ENCODE data around the gene CADM2. TPM values are rescaled to one million over a fixed set of nuclear protein-coding genes. Genes with fewer than 3 reads are reported as not detected.

Gene CADM2
- polyA plus RNA-seq, 1 donor from 2014 or later: 4.5 TPM

- Histone ChIP-seq H3K27ac (ENCODE audit: low read length) (no peak overlapping the region), H3K9me3 (ENCODE audit: low read length) (no peaks in the 10 kb centered on the region), H3K4me2 (ENCODE audit: low read length) (no peak overlapping the region), H3K4me3 (ENCODE audit: low read length) (no peak overlapping the region), H3K9ac (ENCODE audit: low read length) (no peak overlapping the region), H3K27me3 (ENCODE audit: insufficient read depth, low read depth, low read length) (no peaks in the 10 kb centered on the region), H4K20me1 (ENCODE audit: insufficient read depth) (no peaks in the 10 kb centered on the region), H3F3A (ENCODE audit: insufficient read depth, low read length, poor library complexity, severe bottlenecking) (no peaks in the 10 kb centered on the region), H3K79me2 (replicated peaks; ENCODE audit: insufficient read depth, low read length) (no peaks in the 10 kb centered on the region), H2AFZ (ENCODE audit: low read depth, low read length) (no peak overlapping the region), H3K36me3 (ENCODE audit: insufficient read depth, low read length) (no peaks in the 10 kb centered on the region), H3K9me2 (ENCODE audit: insufficient read depth, low read length) (no peaks in the 10 kb centered on the region)
- TF ChIP-seq TAF1 (IDR thresholded peaks at IDR 0.05; ENCODE audit: low read depth): no peak
Observed at GRCh38 chr3:85377115-85377514, 418.3 kb downstream of the CADM2 start.

- H3F3A ChIP-seq (ENCODE audit: insufficient read depth, low read length, poor library complexity, severe bottlenecking): no peaks in the 10 kb centered on the region
- H3K9me2 ChIP-seq (ENCODE audit: insufficient read depth, low read length): no peaks in the 10 kb centered on the region
- H3K4me2 ChIP-seq (ENCODE audit: low read length): no peak overlapping the region
- H3K36me3 ChIP-seq (ENCODE audit: insufficient read depth, low read length): no peaks in the 10 kb centered on the region
- no peaks in the 10 kb centered on the region for H4K20me1 ChIP-seq (ENCODE audit: insufficient read depth)
- TF ChIP-seq POLR2AphosphoS5 (IDR thresholded peaks at IDR 0.05) (no peak), EP300 (conservative IDR thresholded peaks at IDR 0.05; ENCODE audit: poor library complexity, severe bottlenecking) (no peak), CTCF (IDR thresholded peaks at IDR 0.05; ENCODE audit: poor library complexity, severe bottlenecking) (no peak), EZH2 (IDR thresholded peaks at IDR 0.05; ENCODE audit: borderline replicate concordance, insufficient read depth, low read length, poor library complexity, severe bottlenecking) (no peak), RAD21 (conservative IDR thresholded peaks at IDR 0.05) (no peak), MXI1 (conservative IDR thresholded peaks at IDR 0.05; ENCODE audit: poor library complexity, severe bottlenecking) (no peak), REST (IDR thresholded peaks at IDR 0.05; ENCODE audit: borderline replicate concordance) (no peak), TAF1 (IDR thresholded peaks at IDR 0.05; ENCODE audit: low read depth) (no peak)
- no peak overlapping the region for H3K27ac ChIP-seq (ENCODE audit: low read length)
- H3K9ac ChIP-seq (ENCODE audit: low read length): no peak overlapping the region
- H3K9me3 ChIP-seq (ENCODE audit: low read length): no peaks in the 10 kb centered on the region
- H3K27me3 ChIP-seq (ENCODE audit: insufficient read depth, low read depth, low read length): no peaks in the 10 kb centered on the region
- no peak overlapping the region for H2AFZ ChIP-seq (ENCODE audit: low read depth, low read length)
- no peak overlapping the region for H3K4me3 ChIP-seq (ENCODE audit: low read length)
- H3K79me2 ChIP-seq (replicated peaks; ENCODE audit: insufficient read depth, low read length): no peaks in the 10 kb centered on the region
Observed at GRCh38 chr3:85384372-85384771, 425.6 kb downstream of the CADM2 start.

GRCh38 chr3:85387913-85388505, 429.2 kb downstream of the CADM2 start:
- no peaks in the 10 kb centered on the region for H4K20me1 ChIP-seq (ENCODE audit: insufficient read depth)
- no peak overlapping the region for H3K27ac ChIP-seq (ENCODE audit: low read length)
- H3K9me2 ChIP-seq (ENCODE audit: insufficient read depth, low read length): no peaks in the 10 kb centered on the region
- no peaks in the 10 kb centered on the region for H3F3A ChIP-seq (ENCODE audit: insufficient read depth, low read length, poor library complexity, severe bottlenecking)
- H3K36me3 ChIP-seq (ENCODE audit: insufficient read depth, low read length): no peaks in the 10 kb centered on the region
- no peak overlapping the region for H2AFZ ChIP-seq (ENCODE audit: low read depth, low read length)
- no peaks in the 10 kb centered on the region for H3K27me3 ChIP-seq (ENCODE audit: insufficient read depth, low read depth, low read length)
- H3K4me3 ChIP-seq (ENCODE audit: low read length): no peak overlapping the region
- H3K4me2 ChIP-seq (ENCODE audit: low read length): no peak overlapping the region
- no peaks in the 10 kb centered on the region for H3K9me3 ChIP-seq (ENCODE audit: low read length)
- H3K9ac ChIP-seq (ENCODE audit: low read length): no peak overlapping the region
- H3K79me2 ChIP-seq (replicated peaks; ENCODE audit: insufficient read depth, low read length): no peaks in the 10 kb centered on the region
- TF ChIP-seq EZH2 (IDR thresholded peaks at IDR 0.05; ENCODE audit: borderline replicate concordance, insufficient read depth, low read length, poor library complexity, severe bottlenecking) (no peak), SMC3 (conservative IDR thresholded peaks at IDR 0.05; ENCODE audit: poor library complexity) (no peak), CTCF (IDR thresholded peaks at IDR 0.05; ENCODE audit: poor library complexity, severe bottlenecking) (no peak), EP300 (conservative IDR thresholded peaks at IDR 0.05; ENCODE audit: poor library complexity, severe bottlenecking) (no peak), TAF1 (IDR thresholded peaks at IDR 0.05; ENCODE audit: low read depth) (no peak), MXI1 (conservative IDR thresholded peaks at IDR 0.05; ENCODE audit: poor library complexity, severe bottlenecking) (no peak), RAD21 (conservative IDR thresholded peaks at IDR 0.05) (no peak), REST (IDR thresholded peaks at IDR 0.05; ENCODE audit: borderline replicate concordance) (no peak), POLR2AphosphoS5 (IDR thresholded peaks at IDR 0.05) (no peak)

Data from neural cell (in vitro differentiated cells).